ELF-1 (cell line): ENCODE data around the gene HSF5.

Experiments
- DNase-seq: peaks from one replicate; pipeline ENCODE4 v3.0.0-alpha.2; 2016; ENCODE audit warnings: low read depth, low spot score

Gene HSF5

GRCh38 chr17:58386708-58387107, 101.5 kb downstream of the HSF5 start:
- DNase-seq: no peak

- no peak for DNase-seq
These were observed 102.8 kb downstream of the HSF5 start for GRCh38 chr17:58385359-58385899.

- DNase-seq: no peak
These were observed 103.3 kb downstream of the HSF5 start for GRCh38 chr17:58384897-58385296.

DNA sequence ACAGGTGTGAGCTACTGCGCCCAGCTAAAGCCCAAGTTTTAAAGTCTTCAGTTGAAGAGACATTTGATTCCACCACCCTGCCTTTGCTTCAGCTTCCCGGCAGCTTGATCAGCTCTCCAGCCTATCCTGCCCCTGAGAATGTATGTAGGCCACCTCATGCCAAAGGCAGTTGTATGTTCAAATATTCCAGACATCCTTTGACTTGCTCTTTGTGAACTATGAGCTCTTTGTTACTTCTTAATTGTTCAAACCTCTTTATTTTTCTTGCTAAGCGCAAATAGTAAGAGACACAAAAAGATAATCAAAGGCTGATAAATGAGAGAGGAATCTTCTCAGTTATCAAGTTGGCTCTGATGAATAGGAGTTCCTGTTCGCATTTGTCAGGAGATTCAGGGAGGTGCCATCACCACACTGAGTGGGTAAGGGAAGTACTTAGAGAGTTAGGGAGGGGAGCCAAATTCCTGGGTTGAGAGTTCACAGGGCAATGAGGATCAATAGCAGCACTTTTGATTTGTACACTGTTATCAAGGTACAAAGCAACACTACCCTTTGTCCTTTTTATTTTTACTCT, 104.2 kb downstream of the HSF5 start:
- no peak for DNase-seq

GRCh38 chr17:58382872-58383242, 105.4 kb downstream of the HSF5 start:
- DNase-seq: no peak

- DNase-seq: no peak
These were observed 105.9 kb downstream of the HSF5 start for GRCh38 chr17:58382108-58382871.

DNA sequence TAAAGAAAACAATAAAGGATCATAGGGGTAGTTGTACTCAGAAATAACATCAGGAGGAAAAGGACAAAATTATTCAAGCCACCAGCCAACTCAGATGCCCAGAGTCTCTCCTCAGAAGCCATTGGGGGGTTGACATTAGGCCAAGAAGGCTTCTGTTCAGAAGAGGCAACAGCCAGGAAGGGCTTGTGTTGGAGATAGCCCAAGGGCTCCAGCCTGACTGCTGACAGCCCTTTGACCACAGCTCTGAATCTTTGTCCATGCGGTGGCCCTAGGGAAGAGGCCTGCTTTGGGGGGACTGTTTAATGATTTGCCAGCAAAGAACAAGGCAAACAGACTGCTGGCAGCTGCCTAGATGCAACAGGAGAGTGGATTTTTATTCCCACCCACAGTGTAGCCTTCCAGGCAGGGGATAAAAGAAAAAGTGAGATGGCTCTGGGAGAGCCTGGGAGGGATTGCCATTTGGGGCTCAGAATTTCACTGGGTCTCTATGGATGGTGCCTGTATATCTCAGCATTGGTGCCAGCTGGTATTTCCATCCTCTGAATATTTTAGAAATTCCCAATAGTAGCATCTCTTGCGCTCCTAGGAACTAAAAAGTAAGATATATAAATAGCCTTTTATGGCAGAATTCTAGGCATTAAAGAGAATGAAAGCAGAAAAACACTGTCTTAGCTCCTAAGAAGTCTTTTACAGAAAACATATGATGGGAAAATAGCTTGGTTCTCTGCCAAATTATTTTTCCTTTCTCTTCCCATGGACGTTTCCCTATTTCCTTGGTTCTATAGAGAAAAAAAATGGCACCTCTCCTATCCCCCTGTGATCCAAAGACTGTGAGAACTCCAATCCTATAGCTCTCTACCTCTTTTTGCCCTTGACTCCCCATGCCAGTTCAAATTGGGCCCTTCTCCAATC, 106.8 kb downstream of the HSF5 start:
- peak; percentile 68 for DNase-seq

DNA sequence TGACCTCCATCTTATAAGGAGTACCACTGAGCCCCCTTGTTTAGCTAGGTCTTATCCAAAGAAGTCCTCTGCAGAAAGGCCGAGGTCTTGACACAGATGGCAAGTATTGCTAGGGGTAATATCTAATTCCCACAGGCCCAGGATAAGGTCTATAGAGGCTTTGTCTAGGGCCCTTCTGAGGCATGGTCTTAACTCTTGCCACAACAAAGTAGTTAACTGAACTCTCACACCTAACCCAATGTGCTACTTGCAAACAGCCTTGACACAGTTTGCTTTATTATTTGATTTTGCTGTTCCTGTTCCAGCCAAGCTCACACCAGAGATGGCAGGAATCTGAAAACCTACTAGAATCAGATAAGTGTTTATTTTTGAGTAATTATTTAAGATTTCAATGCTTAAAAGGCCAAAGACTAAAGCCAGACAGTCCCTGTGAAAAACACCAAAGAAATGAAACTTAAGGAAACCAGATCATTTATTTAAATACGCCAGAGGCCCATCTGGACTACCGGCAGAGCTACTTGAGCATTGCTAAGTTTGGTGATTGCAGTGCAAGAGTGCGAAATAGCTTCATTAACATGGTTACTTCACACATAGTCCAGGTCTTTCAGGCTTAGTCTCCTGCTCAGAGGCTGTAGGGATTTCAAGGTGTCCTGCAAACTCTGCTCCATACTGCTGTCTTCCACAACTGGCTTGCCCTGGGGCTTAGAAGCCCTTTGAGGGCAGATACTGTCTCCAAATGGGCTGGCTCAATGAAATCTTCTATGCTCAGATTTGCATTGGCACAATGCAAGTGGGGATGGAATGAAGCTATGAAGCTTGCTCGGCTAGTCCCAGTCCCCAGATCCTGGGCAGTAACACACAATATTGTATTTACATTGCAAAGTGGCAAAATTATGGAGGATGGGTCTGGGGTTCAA, 107.7 kb downstream of the HSF5 start:
- DNase-seq: peak; percentile 32

GRCh38 chr17:58379511-58379824, 108.7 kb downstream of the HSF5 start:
- no peak for DNase-seq

DNA sequence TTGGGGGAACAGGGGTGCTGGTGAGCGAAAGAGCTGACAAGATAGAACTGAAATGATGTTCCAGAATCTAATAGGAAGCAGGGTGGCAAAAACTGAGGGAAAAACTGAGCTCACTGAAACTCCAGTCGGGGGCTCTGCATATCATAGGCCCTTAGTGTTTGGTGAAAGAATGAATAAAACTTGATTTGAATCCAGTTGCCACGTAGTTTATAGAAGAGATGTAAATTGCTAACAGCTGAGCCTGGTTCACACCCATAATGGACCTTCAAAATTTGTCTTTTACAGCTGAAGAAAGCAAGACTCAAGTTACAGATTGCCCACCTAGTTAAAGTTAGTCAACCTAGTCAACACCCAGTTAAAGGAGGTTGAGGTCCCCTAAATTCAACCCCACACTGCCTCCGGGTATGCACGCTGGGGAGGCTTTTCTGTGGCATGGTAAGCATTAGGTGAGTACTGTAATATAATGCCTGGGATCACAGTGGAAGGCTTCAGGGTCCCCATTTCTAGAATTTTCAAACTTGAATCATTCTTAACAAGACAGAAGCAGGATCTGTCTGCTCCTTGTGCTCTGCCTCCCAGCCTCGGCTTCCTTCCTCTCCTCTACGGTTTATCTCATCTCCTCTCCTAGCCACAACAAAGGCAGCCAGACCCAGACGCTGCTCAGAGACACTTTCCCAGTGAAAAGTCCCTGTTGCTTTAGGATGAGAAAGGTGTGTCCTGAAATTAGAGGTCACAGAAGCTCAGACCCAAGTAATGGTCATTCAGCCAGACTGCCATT, 109.3 kb downstream of the HSF5 start:
- peak; percentile 32 for DNase-seq

GRCh38 chr17:58377661-58378060, 110.5 kb downstream of the HSF5 start:
- no peak for DNase-seq

DNA sequence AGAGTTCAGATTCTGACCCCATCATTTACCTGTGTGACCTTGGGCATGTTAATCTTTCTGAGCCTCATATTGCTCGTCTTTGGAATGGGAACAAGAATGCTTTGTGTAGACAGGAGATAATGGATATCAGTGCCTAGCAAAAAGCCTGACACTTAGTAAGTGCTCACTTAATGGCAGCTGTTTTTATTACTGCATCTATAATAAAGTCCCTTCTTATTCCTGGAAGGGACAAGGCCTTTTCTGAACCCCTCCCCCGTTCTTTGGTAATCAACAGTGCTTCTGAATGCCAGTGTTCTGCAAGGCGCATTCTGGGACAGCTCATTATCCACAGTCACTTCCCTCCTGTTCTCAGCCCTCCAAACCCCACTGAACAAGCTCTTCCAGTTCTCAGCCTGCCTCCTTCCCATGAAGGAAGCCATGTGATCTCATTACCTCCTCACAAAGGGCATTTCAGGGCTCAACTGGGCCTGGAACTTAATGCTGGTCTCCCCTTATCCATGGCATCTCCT, 111.1 kb downstream of the HSF5 start:
- DNase-seq: peak; percentile 91

- no peak for DNase-seq
These were observed 111.7 kb downstream of the HSF5 start for GRCh38 chr17:58376472-58377000.

DNA sequence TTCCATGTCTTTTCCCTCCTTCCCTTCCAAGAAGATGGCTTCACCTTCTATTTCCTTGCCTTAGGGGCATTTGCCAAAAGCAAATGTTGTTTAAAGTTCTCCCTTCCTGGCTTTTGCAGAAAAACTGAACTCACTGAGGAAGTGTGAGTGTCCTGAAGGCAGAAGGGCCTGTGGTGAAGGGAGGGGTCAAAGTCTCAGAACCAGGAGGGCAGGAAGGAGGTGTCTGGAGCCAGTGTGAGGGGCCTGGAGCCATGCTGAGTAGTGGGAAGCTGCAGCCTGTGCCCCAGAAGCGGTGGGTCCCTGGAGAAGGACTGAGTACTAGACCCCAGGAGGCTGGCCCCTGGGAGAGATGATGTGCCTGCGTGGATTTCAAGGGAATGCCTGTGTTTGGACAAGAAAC, 112.4 kb downstream of the HSF5 start:
- peak; percentile 37 for DNase-seq

- DNase-seq: no peak
These were observed 113.0 kb downstream of the HSF5 start for GRCh38 chr17:58375256-58375655.

DNA sequence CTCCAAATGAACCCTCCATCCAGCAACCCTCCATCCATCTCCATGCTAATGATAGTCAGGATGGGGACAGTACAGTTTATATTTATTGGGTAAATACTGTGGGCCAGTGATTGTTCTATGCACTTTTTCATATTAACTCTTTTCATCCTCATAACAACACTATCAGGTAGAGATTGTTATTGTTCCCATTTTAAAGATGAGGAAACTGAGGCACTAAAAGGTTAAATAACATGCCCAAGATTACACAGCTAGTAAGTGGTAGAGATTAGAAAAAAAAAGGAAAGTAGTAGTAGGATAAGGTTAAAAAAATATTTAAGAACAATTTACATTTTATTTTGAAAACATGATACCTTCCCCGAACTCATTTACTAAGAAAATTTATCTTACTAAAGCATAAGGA, 114.3 kb downstream of the HSF5 start:
- DNase-seq: no peak

DNA sequence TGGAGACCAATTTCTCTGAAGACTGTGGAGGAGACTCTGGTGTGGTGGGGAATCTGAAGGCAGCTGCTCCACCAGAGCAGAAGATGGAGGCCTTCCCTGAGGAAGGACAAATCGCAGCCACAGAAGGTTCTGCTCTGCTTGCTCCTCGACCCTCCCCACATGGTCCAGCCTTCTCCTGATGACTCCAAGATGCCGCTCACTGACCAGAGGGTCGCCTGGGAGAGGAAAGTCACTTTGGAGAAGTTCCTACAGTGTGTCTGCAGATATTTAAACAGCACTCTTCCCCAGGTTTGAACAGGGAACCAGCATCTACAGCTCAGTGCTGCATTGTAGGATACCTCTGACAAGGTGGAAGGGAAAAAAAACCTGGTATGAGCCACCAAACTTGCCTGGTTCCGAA, 115.2 kb downstream of the HSF5 start:
- DNase-seq: no peak

DNA sequence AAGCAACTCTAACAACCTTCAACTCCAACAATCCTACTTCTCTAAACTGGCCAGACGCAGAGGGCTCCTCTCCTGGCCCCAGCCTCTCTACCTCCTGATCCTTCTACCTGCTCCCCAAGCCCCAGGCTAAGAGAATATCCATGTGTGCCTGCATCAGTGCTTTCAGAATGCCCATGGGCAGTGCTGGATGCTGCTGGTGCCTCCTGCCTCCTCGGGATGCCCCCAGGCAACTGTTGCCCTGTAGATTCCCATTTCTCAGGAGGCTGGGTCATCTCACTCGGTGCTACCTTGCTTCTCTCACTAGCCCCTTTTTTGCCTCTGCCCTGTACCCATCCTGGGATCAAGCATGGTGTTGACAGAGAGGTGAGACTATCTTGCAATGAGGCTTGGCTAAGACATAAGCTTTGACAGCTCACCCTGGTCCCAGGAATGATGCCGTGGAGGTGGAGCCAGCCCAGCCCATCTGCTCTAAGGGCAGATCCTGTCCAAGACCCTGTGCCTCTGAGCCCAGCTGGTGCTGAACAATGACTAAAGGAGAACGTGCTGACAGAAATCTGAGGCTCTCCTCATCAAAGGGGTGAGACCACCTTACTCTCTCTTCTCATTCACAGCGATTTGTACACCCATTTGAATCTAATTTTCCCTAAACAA, 116.8 kb downstream of the HSF5 start:
- no peak for DNase-seq

- DNase-seq: no peak
These were observed 117.5 kb downstream of the HSF5 start for GRCh38 chr17:58370716-58371115.

DNA sequence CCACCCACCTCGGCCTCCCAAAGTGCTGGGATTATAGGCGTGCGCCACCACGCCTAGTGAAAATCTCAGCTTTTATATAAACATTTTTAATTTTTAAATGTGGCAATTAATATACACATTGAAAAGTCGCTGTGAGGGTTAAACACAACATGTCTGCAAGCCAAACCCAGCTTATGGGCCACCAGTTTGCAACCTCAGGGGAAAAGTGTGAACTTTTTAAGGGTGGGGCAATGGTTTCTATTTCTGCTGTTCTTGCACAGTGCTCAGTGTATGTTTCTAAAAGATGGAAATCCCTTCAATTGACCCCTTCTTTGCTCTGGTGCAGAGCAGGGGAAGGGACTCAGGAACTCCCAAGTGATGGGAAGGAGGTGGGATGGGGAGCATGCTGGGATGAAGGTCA, 117.9 kb downstream of the HSF5 start:
- no peak for DNase-seq
